Right atrium auricular region (tissue), 2 donors: ENCODE measurements around the gene SIGLEC6. TPM values are rescaled to one million over a fixed set of nuclear protein-coding genes. Genes with fewer than 3 reads are reported as not detected.

Experiments
- DNase-seq: peaks from one replicate; pipeline ENCODE4 v3.0.0-alpha.2; 2019; ENCODE audit warnings: low spot score
- H3K27ac ChIP-seq, 2 donors: fragments of 200-600 bp; sonication (generic); 1 replicate in 1 of 2; 2 replicates in 1 of 2; pipeline ENCODE4 v1.5.1; 2016 to 2019
- H3K27me3 ChIP-seq, 2 donors: fragments of 200-600 bp; sonication (generic); one replicate each; pipeline versions ENCODE4 v1.5.1 to v1.6.0; 2017 to 2019
- H3K36me3 ChIP-seq: fragments of 200-600 bp; sonication (generic); one replicate; pipeline ENCODE4 v1.5.1; 2016
- H3K4me1 ChIP-seq, 2 donors: fragments of 200-600 bp; sonication (generic); one replicate each; pipeline versions ENCODE4 v1.5.1 to v1.6.0; 2017 to 2019
- H3K4me3 ChIP-seq, 2 donors: fragments of 200-600 bp; sonication (generic); 1 replicate in 1 of 2; 2 replicates in 1 of 2; pipeline ENCODE4 v1.5.1; 2017 to 2019; ENCODE audit warnings: mild to moderate bottlenecking in 1 of 2, moderate library complexity in 1 of 2
- H3K9me3 ChIP-seq, 2 donors: fragments of 200-600 bp; sonication (generic); one replicate each; pipeline ENCODE4 v1.5.1; 2019
- total RNA-seq, 2 donors: library from RNA; depleted of rRNA; stranded (reverse); fragments of >200 nt; gene quantifications; one replicate each; pipeline ENCODE4 v1.1.0, GENCODE V29; 2016
- TF ChIP-seq, protein P1 (sequence below), 2 donors: fragments of 200-600 bp; sonication (generic); IDR thresholded peaks; one replicate each; pipeline ENCODE4 v1.5.1; 2019; ENCODE audit warnings: antibody characterized with exemption in 2 of 2

Gene SIGLEC6
- total RNA-seq, 2 donors from 2014 or later = 0.16 to 0.44 TPM

DNA sequence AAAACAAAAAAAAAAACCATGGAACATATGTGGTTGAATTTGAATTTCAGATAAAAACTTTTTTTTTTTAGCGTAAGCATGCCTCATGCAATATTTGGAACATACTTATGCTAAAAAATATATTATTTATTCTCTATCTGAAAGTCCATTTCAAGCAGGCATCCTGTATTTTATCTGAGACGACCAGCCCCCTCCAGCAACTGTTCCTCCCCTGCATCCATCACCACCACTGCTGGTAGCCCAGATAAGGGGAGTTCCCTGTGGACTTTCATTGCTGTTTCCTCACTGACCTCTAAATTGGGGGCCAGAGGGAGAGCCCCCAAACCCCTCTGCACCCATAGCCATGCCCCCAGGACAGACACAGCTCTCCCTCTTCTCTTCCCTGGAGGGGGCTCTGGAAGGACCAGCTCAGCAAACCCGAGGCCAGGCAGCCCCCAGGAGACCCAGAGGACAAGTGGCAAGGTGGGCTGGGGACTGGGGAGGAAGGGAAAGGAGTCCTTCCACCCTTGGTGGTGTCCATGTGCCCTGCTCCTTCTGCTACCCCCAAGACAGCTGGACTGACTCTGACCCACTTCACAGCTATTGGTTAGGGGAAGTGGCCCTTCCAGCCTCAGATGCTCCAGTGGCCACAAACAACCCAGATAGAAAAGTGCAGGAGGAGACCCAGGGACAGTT, 23.3 kb downstream of the SIGLEC6 start:
- Histone ChIP-seq H3K4me1 (no peaks in the 10 kb centered on the region), H3K27me3 (no peaks in the 10 kb centered on the region), H3K4me3 (no peak overlapping the region), H3K36me3 (no peaks in the 10 kb centered on the region), H3K9me3 (peaks cover 0 to 7% of the 10 kb centered on the region in 2 donors), H3K27ac (no peak overlapping the region)
- DNase-seq = no peak
- TF ChIP-seq, protein P1, sequence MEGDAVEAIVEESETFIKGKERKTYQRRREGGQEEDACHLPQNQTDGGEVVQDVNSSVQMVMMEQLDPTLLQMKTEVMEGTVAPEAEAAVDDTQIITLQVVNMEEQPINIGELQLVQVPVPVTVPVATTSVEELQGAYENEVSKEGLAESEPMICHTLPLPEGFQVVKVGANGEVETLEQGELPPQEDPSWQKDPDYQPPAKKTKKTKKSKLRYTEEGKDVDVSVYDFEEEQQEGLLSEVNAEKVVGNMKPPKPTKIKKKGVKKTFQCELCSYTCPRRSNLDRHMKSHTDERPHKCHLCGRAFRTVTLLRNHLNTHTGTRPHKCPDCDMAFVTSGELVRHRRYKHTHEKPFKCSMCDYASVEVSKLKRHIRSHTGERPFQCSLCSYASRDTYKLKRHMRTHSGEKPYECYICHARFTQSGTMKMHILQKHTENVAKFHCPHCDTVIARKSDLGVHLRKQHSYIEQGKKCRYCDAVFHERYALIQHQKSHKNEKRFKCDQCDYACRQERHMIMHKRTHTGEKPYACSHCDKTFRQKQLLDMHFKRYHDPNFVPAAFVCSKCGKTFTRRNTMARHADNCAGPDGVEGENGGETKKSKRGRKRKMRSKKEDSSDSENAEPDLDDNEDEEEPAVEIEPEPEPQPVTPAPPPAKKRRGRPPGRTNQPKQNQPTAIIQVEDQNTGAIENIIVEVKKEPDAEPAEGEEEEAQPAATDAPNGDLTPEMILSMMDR (IDR thresholded peaks at IDR 0.05) = no peak

DNA sequence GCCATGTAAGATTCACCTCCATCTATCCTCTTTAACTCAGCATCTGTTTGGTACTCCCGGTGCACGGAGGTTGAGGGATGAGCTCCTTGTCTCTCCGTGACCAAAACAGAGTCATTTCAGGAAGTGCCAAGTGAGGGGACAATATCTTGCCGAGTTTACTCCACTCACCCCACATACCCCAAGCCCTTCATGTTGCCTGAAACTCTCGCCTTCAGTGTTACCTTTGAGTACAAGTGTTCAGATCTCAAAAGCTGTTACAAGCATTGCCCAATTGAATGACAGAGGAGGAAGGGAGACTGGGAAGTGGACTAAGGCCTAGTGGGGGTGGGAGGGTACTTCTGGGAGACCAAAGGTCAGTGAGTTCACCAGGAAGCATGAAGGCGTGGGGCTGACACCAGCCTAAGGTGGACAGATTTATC, 23.8 kb downstream of the SIGLEC6 start:
- Histone ChIP-seq H3K36me3 (no peaks in the 10 kb centered on the region), H3K4me3 (no peak overlapping the region), H3K9me3 (peaks cover 0 to 7% of the 10 kb centered on the region in 2 donors), H3K4me1 (no peaks in the 10 kb centered on the region), H3K27me3 (no peaks in the 10 kb centered on the region), H3K27ac (no peak overlapping the region)
- TF ChIP-seq, protein P1 (IDR thresholded peaks at IDR 0.05) = no peak
- no peak for DNase-seq

DNA sequence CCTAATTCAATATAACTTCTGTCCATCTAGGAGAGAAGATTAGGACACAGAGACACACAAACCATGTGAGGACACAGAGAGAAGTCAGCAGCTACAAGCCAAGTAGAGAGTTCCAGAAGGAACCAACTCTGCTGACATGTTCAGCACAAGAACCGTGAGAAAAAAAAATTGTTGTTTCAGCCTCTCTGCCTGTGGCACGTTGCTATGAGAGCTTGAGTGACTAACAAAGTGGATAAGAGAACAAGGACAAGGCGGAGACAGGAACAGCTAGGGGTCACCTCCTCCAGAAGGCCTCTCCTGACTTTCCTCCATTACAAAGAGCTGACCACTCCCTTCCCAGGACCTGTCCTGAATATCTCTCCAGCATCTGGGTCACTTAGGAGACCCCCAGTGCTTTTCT, 24.3 kb downstream of the SIGLEC6 start:
- H3K27me3 ChIP-seq = no peaks in the 10 kb centered on the region
- TF ChIP-seq, protein P1 (IDR thresholded peaks at IDR 0.05) = no peak
- no peak overlapping the region for H3K4me3 ChIP-seq
- no peaks in the 10 kb centered on the region for H3K4me1 ChIP-seq
- DNase-seq = no peak
- peaks cover 0 to 7% of the 10 kb centered on the region in 2 donors for H3K9me3 ChIP-seq
- no peaks in the 10 kb centered on the region for H3K36me3 ChIP-seq
- no peak overlapping the region for H3K27ac ChIP-seq

DNA sequence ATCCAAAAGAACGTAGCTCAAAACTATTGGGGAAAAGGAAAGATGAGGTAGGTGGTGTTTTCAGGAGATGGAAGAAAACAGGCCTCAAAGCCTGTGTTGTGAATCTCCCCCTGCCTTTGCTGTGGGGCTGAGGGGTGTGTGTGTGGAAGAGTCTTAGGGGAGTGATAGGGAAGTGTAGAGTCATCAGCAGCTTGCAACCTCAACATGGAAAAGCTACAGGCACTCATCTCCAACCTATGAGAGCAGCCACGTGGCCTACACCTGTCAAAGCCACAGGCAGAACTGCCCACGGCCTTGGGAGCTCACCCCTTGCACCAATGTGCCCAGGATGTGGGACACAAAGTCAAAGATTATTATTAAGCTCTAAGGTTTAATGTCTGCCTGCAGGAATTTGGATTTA, 25.6 kb downstream of the SIGLEC6 start:
- H3K27me3 ChIP-seq = no peaks in the 10 kb centered on the region
- peaks cover 0 to 7% of the 10 kb centered on the region in 2 donors for H3K9me3 ChIP-seq
- H3K27ac ChIP-seq = no peak overlapping the region
- TF ChIP-seq, protein P1 (IDR thresholded peaks at IDR 0.05) = no peak
- no peaks in the 10 kb centered on the region for H3K4me1 ChIP-seq
- DNase-seq = no peak
- H3K36me3 ChIP-seq = no peaks in the 10 kb centered on the region
- H3K4me3 ChIP-seq = no peak overlapping the region

DNA sequence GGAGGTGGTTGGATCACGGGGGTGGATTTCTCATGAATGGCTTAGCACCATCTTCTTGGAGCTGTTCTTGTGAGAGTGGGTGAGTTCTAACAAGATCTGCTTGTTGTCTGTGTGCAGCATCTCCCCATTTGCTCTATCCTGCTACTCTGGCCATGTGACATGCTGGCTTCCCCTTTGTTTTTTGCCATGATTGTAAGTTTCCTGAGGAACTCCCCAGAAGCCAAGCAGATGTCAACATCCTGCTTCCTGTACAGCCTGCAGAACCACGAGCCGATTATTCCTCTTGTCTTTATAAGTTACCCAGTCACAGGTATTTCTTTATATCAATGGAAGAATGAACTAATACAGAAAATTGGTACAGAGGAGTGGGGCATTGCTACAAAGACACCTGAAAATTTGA, 27.6 kb downstream of the SIGLEC6 start:
- peaks cover 0 to 7% of the 10 kb centered on the region in 2 donors for H3K9me3 ChIP-seq
- H3K27me3 ChIP-seq = no peaks in the 10 kb centered on the region
- TF ChIP-seq, protein P1 (IDR thresholded peaks at IDR 0.05) = no peak
- no peak overlapping the region for H3K4me3 ChIP-seq
- no peaks in the 10 kb centered on the region for H3K36me3 ChIP-seq
- H3K4me1 ChIP-seq = no peaks in the 10 kb centered on the region
- H3K27ac ChIP-seq = no peak overlapping the region
- DNase-seq = no peak
